ENCODE data around the gene RXRB.

GRCh38 chr6:33154349-33154748 lies 46.1 kb downstream of the RXRB start:
- TF ChIP-seq CTCF (IDR thresholded peaks at IDR 0.05) (no peak), POLR2A (IDR thresholded peaks at IDR 0.05) (no peak)
